Thoracic aorta (tissue), 2 donors: ENCODE results near the gene GRK3. TPM values are rescaled to one million over a fixed set of nuclear protein-coding genes. Genes with fewer than 3 reads are reported as not detected.

Experiments used
- ATAC-seq: fragments of 150-250 bp; one replicate; pipeline ENCODE4 v1.8.0; 2017; ENCODE audit warnings: low read depth; ENCODE audit not compliant: insufficient number of reproducible peaks, low FRiP score
- DNase-seq: peaks from one replicate; pipeline ENCODE4 v3.0.0-alpha.2; 2020; ENCODE audit warnings: low spot score
- H3K27ac ChIP-seq, 2 donors: fragments of 200-600 bp; sonication (generic); 1 replicate in 1 of 2; 2 replicates in 1 of 2; pipeline ENCODE4 v1.5.1; 2016; ENCODE audit warnings: mild to moderate bottlenecking in 2 of 2, moderate library complexity in 2 of 2
- H3K27me3 ChIP-seq: fragments of 200-600 bp; sonication (generic); replicated peaks from 2 replicates; pipeline ENCODE4 v1.6.0; 2016; ENCODE audit warnings: mild to moderate bottlenecking; ENCODE audit not compliant: insufficient read depth
- H3K36me3 ChIP-seq: fragments of 200-600 bp; sonication (generic); one replicate; pipeline ENCODE4 v1.5.1; 2016
- H3K4me1 ChIP-seq, 2 donors: fragments of 200-600 bp; sonication (generic); 1 replicate in 1 of 2; 2 replicates in 1 of 2; pipeline versions ENCODE4 v1.5.1 to v1.6.0; 2016; ENCODE audit warnings: low read depth in 2 of 2, mild to moderate bottlenecking in 1 of 2; ENCODE audit not compliant: control insufficient read depth in 1 of 2
- H3K4me3 ChIP-seq: fragments of 200-600 bp; sonication (generic); 2 replicates; pipeline ENCODE4 v1.5.1; 2016; ENCODE audit warnings: mild to moderate bottlenecking
- H3K9me3 ChIP-seq: fragments of 200-600 bp; sonication (generic); 2 replicates; pipeline ENCODE4 v1.5.1; 2016
- CTCF ChIP-seq: fragments of 200-600 bp; sonication (generic); IDR thresholded peaks from one replicate; pipeline ENCODE4 v1.5.1; 2019; ENCODE audit warnings: antibody characterized with exemption
- total RNA-seq, 2 donors: library from RNA; depleted of rRNA; stranded (reverse); fragments of >200 nt; gene quantifications; one replicate each; pipeline versions ENCODE4 v1.1.0 to v1.2.3, GENCODE V29; 2016

The GRK3 gene
- total RNA-seq, 2 donors from 2014 or later: 4.4 to 4.6 TPM

- Histone ChIP-seq H3K4me1 (peaks cover 0 to 5% of the 10 kb centered on the region in 2 donors), H3K27ac (no peak overlapping the region), H3K36me3 (no peaks in the 10 kb centered on the region), H3K27me3 (no peaks in the 10 kb centered on the region), H3K9me3 (no peaks in the 10 kb centered on the region), H3K4me3 (no peak overlapping the region)
- no peak for ATAC-seq
- no peak for TF ChIP-seq CTCF
- no peak for DNase-seq
These were observed 172.0 kb downstream of the GRK3 start for GRCh38 chr22:25736378-25737011.

- DNase-seq (no peak), ATAC-seq (no peak)
- Histone ChIP-seq H3K27me3 (no peaks in the 10 kb centered on the region), H3K4me3 (no peak overlapping the region), H3K9me3 (no peaks in the 10 kb centered on the region), H3K27ac (no peak overlapping the region), H3K36me3 (no peaks in the 10 kb centered on the region), H3K4me1 (peaks cover 0 to 9% of the 10 kb centered on the region in 2 donors)
- TF ChIP-seq CTCF: no peak
These were observed 175.3 kb downstream of the GRK3 start for GRCh38 chr22:25739659-25740344.

- ATAC-seq (peak; percentile 90), DNase-seq (peak; percentile 43)
- Histone ChIP-seq H3K9me3 (no peaks in the 10 kb centered on the region), H3K27ac (peak within 1 kb of the TSS; percentile 93 to 94), H3K36me3 (no peaks in the 10 kb centered on the region), H3K4me3 (peak within 1 kb of the TSS; percentile 89), H3K4me1 (peaks cover 6 to 31% of the 10 kb centered on the region in 2 donors), H3K27me3 (no peaks in the 10 kb centered on the region)
- no peak for TF ChIP-seq CTCF
These were observed 177.5 kb downstream of the GRK3 start, which contains the start of gene MYO18B for GRCh38 chr22:25741692-25742626. Gene MYO18B, plus strand, starts transcription at chr22:25742188. Its CDS starts 18,905 bp downstream, at chr22:25761093.

GRCh38 chr22:25742918-25743708 is 178.6 kb downstream of the GRK3 start:
- Histone ChIP-seq H3K27me3 (no peaks in the 10 kb centered on the region), H3K4me3 (peak overlapping the region; percentile 89), H3K27ac (peak overlapping the region; percentile 93 to 94), H3K9me3 (no peaks in the 10 kb centered on the region), H3K36me3 (no peaks in the 10 kb centered on the region), H3K4me1 (peaks cover 9 to 39% of the 10 kb centered on the region in 2 donors)
- DNase-seq (no peak), ATAC-seq (no peak)
- no peak for TF ChIP-seq CTCF
